Transverse colon (tissue), 4 donors: ENCODE data around the gene TCF7L2. TPM values are rescaled to one million over a fixed set of nuclear protein-coding genes. Genes with fewer than 3 reads are reported as not detected.

Experiments used
- DNase-seq: peaks from one replicate; pipeline ENCODE4 v3.0.0-alpha.2; 2019
- H3K27ac ChIP-seq, 4 donors: fragments of 200-600 bp; sonication (generic); 2 replicates each; pipeline ENCODE4 v1.5.1; 2016 to 2018; ENCODE audit warnings: inconsistent platforms in 4 of 4
- H3K27me3 ChIP-seq: fragments of 200-600 bp; sonication (generic); 2 replicates; pipeline ENCODE4 v1.5.1; 2017; ENCODE audit warnings: inconsistent platforms
- H3K36me3 ChIP-seq, 4 donors: fragments of 200-600 bp; sonication (generic); 2 replicates each; pipeline ENCODE4 v1.5.1; 2017 to 2019; ENCODE audit warnings: inconsistent platforms in 4 of 4
- H3K4me1 ChIP-seq, 4 donors: fragments of 200-600 bp; sonication (generic); 2 replicates each; pipeline ENCODE4 v1.5.1; 2017 to 2020; ENCODE audit warnings: inconsistent platforms in 4 of 4
- H3K4me3 ChIP-seq, 4 donors: fragments of 200-600 bp; sonication (generic); 1 replicate in 1 of 4; 2 replicates in 3 of 4; pipeline versions ENCODE4 v1.5.1 to v1.6.1; 2017 to 2019; ENCODE audit warnings: inconsistent platforms in 4 of 4
- H3K9me3 ChIP-seq, 2 donors: fragments of 200-600 bp; sonication (generic); 2 replicates each; pipeline ENCODE4 v1.5.1; 2017 to 2019; ENCODE audit warnings: inconsistent platforms in 2 of 2
- CTCF ChIP-seq, 5 experiments: fragments of 200-600 bp in 3 of 5; fragments of 450-650 bp in 2 of 5; sonication (generic) in 3 of 5; IDR thresholded peaks; 1 replicate in 2 of 5; 2 replicates in 3 of 5; pipeline ENCODE4 v1.5.1; 2016 to 2017; ENCODE audit warnings: antibody characterized with exemption in 5 of 5, inconsistent platforms in 3 of 5, mild to moderate bottlenecking in 2 of 5, moderate library complexity in 1 of 5
- EP300 ChIP-seq: sonication (generic); formaldehyde crosslinking; IDR thresholded peaks from one replicate; pipeline ENCODE4 v1.6.1; 2017; ENCODE audit warnings: antibody characterized with exemption, low read depth
- POLR2A ChIP-seq: fragments of 450-650 bp; IDR thresholded peaks from one replicate; pipeline ENCODE4 v1.6.1; 2016; ENCODE audit warnings: antibody characterized with exemption, mild to moderate bottlenecking, moderate library complexity
- POLR2AphosphoS5 ChIP-seq, 3 donors: sonication (generic); formaldehyde crosslinking; IDR thresholded peaks; one replicate each; pipeline ENCODE4 v1.6.1; 2016; ENCODE audit warnings: antibody characterized with exemption in 3 of 3
- WGBS, 2 donors: methylation state at CpG; one replicate each; pipeline ENCODE4 v1.1.5; 2018; ENCODE audit warnings: low coverage in 1 of 2; 5-methylcytosine and 5-hydroxymethylcytosine counted together
- in situ Hi-C, 4 donors: fragments of 200-750 bp; cut with MboI; loops; one replicate each; pipeline versions ENCODE4 v1.15.0 to v1.15.1; 2017; ENCODE audit warnings: low sequenced_read_pairs in 3 of 4, low pct_ligation_motif_present in 1 of 4, low pct_unique_long_range_greater_than_20kb in 1 of 4
- intact Hi-C: fragments of 100-400 bp; cut with DNase I; formaldehyde crosslinking; loops from one replicate; pipeline ENCODE4 v1.15.1; 2023; ENCODE audit warnings: low total_unique reads
- total RNA-seq, 4 donors: library from RNA; depleted of rRNA; stranded (reverse); fragments of >200 nt; gene quantifications; one replicate each; pipeline ENCODE4 v1.1.0, GENCODE V29; 2016

TCF7L2 gene
- total RNA-seq, 4 donors from 2014 or later, result 84.6 to 249 (median 137) TPM

GRCh38 chr10:113148901-113149300 is 198.9 kb downstream of the TCF7L2 start:
- no peaks in the 10 kb centered on the region for H3K27me3 ChIP-seq
- 78 to 88% methylated on average over 4 of the region's 4 CpGs for WGBS, 2 donors
- no peaks in the 10 kb centered on the region for H3K9me3 ChIP-seq
- DNase-seq, result no peak
- in situ Hi-C loops (no loop called here), intact Hi-C loops (no loop called here)
- peak in 1 of 3 donors; percentile 12 for TF ChIP-seq POLR2AphosphoS5 (IDR thresholded peaks at IDR 0.05)
- TF ChIP-seq CTCF (IDR thresholded peaks at IDR 0.05), result no peak
- no peaks in the 10 kb centered on the region for H3K4me1 ChIP-seq
- peaks cover 0 to 56% (median 22%) of the 10 kb centered on the region in 4 donors for H3K36me3 ChIP-seq
- no peak overlapping the region for H3K27ac ChIP-seq
- H3K4me3 ChIP-seq, result no peak overlapping the region

- intact Hi-C loops (no loop called here), in situ Hi-C loops (no loop called here)
- Histone ChIP-seq H3K27ac (no peak overlapping the region), H3K27me3 (no peaks in the 10 kb centered on the region), H3K4me1 (no peaks in the 10 kb centered on the region), H3K4me3 (no peak overlapping the region), H3K9me3 (no peaks in the 10 kb centered on the region), H3K36me3 (peaks cover 0 to 57% (median 22%) of the 10 kb centered on the region in 4 donors)
- WGBS, 2 donors, result 82% methylated on average over 3 of the region's 3 CpGs; no CpG with 5 or more reads in 1 of the 2 donors
- no peak for DNase-seq
- no peak for TF ChIP-seq CTCF (IDR thresholded peaks at IDR 0.05)
- TF ChIP-seq EP300, result no peak
- TF ChIP-seq POLR2AphosphoS5 (IDR thresholded peaks at IDR 0.05), result no peak
- no peak for TF ChIP-seq POLR2A
Measured at GRCh38 chr10:113149626-113150025, 199.6 kb downstream of the TCF7L2 start.

- intact Hi-C loops, result no loop called here
- no peak overlapping the region for H3K4me3 ChIP-seq
- H3K36me3 ChIP-seq, result peaks cover 0 to 62% (median 24%) of the 10 kb centered on the region in 4 donors
Measured at GRCh38 chr10:113151190-113151666, 201.2 kb downstream of the TCF7L2 start.

GRCh38 chr10:113153493-113154102 is 203.6 kb downstream of the TCF7L2 start:
- no peak for DNase-seq
- TF ChIP-seq EP300 (no peak), POLR2A (no peak), POLR2AphosphoS5 (IDR thresholded peaks at IDR 0.05) (no peak)
- H3K4me1 ChIP-seq, result no peaks in the 10 kb centered on the region
- 88 to 100% methylated on average over 9 to 17 of the region's 17 CpGs for WGBS, 2 donors
- H3K9me3 ChIP-seq, result no peaks in the 10 kb centered on the region
- H3K36me3 ChIP-seq, result peaks cover 0 to 57% (median 22%) of the 10 kb centered on the region in 4 donors
- in situ Hi-C loops (no loop called here), intact Hi-C loops (no loop called here)
- H3K27me3 ChIP-seq, result no peaks in the 10 kb centered on the region
- H3K27ac ChIP-seq, result no peak overlapping the region
- H3K4me3 ChIP-seq, result no peak overlapping the region

More at GRCh38 chr10:113151190-113151666, 201.2 kb downstream of the TCF7L2 start:
- Histone ChIP-seq H3K9me3 (no peaks in the 10 kb centered on the region), H3K4me1 (no peaks in the 10 kb centered on the region), H3K27ac (no peak overlapping the region), H3K27me3 (no peaks in the 10 kb centered on the region)
- TF ChIP-seq EP300, result no peak
- TF ChIP-seq POLR2A, result no peak
- TF ChIP-seq POLR2AphosphoS5 (IDR thresholded peaks at IDR 0.05), result no peak
- no peak for TF ChIP-seq CTCF (IDR thresholded peaks at IDR 0.05)
- DNase-seq, result no peak
- in situ Hi-C loops, result no loop called here
- 67% methylated on average over 4 to 6 of the region's 6 CpGs for WGBS, 2 donors
